NB4 (cell line): Measurements from ENCODE around the gene UBAC2.
"Not testable (repeated sequence)": the region's sequence is repeated elsewhere in the genome, so short reads cannot be mapped to it uniquely, and the experiment has no call there.

ENCODE experiments used
- DNase-seq: peaks from one replicate; pipeline ENCODE4 v3.0.0; 2010; ENCODE audit warnings: low read depth
- H3K4me3 ChIP-seq: one replicate; pipeline ENCODE4 v1.5.1; 2011; ENCODE audit warnings: mild to moderate bottlenecking, low read depth, low read length, moderate library complexity
- MYC ChIP-seq: IDR thresholded peaks from 2 replicates; pipeline ENCODE4 v1.6.1; 2011; ENCODE audit warnings: low read depth, low read length
- POLR2A ChIP-seq: IDR thresholded peaks from 2 replicates; pipeline ENCODE4 v1.6.1; 2011; ENCODE audit warnings: mild to moderate bottlenecking; ENCODE audit not compliant: insufficient read length; ENCODE audit errors: extremely low read depth
- TF ChIP-seq, protein P1 (sequence below): IDR thresholded peaks from 2 replicates; pipeline ENCODE4 v1.6.1; 2011; ENCODE audit warnings: low read depth, low read length
- TF ChIP-seq, protein P2 (sequence below): IDR thresholded peaks from one replicate; pipeline ENCODE4 v1.5.1; 2012; ENCODE audit warnings: low read depth, low read length

Gene UBAC2

DNA sequence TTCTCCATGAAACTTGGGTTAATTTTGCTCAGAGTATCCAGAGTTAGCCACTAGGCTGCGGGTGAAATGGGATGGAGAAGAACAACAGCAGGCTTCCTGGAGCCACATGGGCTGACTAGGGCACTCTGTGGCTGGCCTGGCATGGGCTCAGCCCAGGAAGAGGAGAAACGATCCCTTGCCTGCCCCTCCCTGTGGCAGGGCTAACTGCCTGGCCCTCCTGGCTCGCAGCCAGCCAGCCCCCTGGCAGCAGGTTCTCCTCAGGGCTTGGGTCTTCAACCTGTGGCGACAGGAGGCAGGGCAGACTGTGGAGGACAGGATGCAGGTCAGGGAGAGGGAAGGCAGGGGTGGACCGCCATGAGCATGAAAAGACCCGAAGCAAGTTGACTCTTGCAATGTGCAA is 185.3 kb downstream of the UBAC2 start:
- DNase-seq: no peak

DNA sequence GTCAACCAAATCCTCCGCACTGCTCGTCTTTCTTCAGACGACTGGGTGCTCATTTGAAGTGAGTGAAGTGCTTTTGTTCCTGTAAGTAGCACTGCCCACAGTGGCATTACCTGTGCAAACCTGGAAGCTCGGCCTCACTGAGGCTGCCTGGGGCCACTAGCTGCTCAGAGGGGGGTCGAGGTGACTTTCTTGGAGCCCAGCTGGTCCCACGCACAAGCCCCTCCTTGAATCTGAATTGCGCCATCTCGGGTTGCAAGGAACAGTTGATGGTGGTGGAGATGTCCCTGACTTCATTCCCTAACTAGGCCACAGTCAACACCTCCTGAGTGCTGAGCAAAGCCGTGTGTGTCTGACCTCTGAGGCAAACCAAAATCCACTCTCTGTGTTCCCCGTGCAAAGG is 185.8 kb downstream of the UBAC2 start:
- TF ChIP-seq, protein P1, sequence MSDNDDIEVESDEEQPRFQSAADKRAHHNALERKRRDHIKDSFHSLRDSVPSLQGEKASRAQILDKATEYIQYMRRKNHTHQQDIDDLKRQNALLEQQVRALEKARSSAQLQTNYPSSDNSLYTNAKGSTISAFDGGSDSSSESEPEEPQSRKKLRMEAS: no peak
- TF ChIP-seq, protein P2, sequence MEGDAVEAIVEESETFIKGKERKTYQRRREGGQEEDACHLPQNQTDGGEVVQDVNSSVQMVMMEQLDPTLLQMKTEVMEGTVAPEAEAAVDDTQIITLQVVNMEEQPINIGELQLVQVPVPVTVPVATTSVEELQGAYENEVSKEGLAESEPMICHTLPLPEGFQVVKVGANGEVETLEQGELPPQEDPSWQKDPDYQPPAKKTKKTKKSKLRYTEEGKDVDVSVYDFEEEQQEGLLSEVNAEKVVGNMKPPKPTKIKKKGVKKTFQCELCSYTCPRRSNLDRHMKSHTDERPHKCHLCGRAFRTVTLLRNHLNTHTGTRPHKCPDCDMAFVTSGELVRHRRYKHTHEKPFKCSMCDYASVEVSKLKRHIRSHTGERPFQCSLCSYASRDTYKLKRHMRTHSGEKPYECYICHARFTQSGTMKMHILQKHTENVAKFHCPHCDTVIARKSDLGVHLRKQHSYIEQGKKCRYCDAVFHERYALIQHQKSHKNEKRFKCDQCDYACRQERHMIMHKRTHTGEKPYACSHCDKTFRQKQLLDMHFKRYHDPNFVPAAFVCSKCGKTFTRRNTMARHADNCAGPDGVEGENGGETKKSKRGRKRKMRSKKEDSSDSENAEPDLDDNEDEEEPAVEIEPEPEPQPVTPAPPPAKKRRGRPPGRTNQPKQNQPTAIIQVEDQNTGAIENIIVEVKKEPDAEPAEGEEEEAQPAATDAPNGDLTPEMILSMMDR: no peak
- TF ChIP-seq MYC (no peak), POLR2A (no peak)
- H3K4me3 ChIP-seq: no peak overlapping the region
- DNase-seq: no peak

More for the DNA sequence above, 185.3 kb downstream of the UBAC2 start:
- no peak for TF ChIP-seq POLR2A
- TF ChIP-seq MYC: no peak
- TF ChIP-seq, protein P2: no peak
- TF ChIP-seq, protein P1: no peak
- no peak overlapping the region for H3K4me3 ChIP-seq

DNA sequence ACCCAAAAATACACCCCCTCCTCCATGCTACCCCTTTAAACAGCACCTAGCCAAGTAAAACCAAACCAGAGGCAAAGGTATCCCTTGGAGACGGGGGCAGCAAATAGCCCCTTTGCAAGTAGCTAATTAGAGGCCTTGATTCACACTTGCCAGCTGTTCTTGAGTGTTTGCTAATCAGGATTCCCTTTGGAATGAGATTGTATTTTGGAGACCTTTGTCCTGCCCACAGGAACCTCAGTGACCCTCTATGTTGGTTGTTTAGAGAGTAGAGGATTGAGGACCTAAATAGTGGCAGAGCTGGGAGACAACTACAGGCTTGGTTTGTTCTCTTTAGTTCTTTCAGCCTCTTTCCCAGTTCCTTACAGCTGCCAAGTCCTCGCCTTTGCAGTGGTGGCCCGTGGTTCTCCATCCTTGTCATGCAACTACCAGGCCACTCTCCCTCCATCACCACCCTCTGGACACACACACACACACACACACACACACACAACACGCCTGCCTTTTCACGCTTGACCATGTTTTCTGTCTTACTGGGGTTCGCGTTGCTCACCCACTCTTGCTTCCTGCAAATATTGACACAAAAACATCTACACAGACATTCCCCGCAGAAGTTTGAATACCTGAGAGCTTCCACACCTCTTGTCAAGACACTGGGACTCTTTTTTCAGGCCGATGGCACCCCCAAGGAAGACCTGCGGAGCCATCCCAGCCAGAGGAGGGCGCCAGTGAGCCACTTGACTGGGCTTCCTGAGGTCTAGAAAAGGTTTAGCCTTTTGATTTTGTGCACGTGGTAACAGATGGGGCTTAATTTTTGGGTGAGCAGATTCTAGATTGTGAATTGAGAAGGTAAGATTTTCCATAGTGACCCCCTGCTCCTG is 186.5 kb downstream of the UBAC2 start:
- TF ChIP-seq MYC (no peak), POLR2A (no peak)
- TF ChIP-seq, protein P1: no peak
- TF ChIP-seq, protein P2: peak; percentile 73
- peak; percentile 56 for DNase-seq
- no peak overlapping the region for H3K4me3 ChIP-seq

DNA sequence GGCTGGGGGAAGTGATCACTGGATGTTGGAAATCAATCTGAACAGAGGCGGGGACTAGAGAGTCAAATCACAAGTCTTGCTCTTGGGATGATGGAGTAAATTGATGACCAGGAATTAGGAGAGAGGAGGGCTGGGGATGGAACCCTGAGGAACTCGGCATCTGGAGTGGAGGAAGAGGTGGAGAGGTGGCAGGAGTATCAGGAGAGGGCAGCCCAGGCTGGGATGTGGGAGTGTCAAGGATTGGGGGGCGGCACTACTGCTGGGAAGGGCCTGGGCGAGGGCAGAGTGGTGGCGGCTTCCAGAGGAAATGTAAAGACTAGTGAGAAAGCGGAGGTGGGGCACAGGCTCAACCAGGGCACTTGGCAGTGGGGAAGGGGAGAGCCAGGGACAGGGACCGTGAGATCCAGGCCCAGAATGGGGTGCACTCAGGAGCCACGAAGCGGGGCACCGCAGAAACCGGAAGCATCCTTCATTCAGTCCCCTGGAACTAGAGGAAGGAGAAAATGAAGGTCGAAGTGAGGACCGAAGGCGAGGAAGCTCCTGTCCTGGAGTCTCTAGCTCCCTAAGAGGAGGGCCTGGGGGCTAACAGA is 187.8 kb downstream of the UBAC2 start:
- no peak overlapping the region for H3K4me3 ChIP-seq
- TF ChIP-seq, protein P1: no peak
- TF ChIP-seq MYC: no peak
- TF ChIP-seq POLR2A: no peak
- TF ChIP-seq, protein P2: no peak
- no peak for DNase-seq

DNA sequence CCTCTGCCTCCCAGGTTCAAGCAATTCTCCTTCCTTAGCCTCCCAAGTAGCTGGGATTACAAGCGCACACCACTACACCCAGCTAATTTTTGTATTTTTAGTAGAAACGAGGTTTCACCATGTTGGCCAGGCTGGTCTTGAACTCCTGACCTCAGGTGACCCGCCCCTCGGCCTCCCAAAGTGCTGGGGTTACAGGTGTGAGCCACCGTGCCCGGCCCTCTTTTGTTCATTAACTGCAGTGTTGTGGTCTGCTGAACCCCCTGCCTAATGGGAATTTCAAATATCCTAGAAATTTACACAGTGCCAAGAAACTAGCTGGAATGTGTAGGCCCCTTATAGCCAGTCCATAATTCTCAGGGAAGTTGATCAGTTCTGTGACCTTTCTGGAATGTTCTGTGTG is 188.4 kb downstream of the UBAC2 start:
- not testable (repeated sequence) for H3K4me3 ChIP-seq, DNase-seq

DNA sequence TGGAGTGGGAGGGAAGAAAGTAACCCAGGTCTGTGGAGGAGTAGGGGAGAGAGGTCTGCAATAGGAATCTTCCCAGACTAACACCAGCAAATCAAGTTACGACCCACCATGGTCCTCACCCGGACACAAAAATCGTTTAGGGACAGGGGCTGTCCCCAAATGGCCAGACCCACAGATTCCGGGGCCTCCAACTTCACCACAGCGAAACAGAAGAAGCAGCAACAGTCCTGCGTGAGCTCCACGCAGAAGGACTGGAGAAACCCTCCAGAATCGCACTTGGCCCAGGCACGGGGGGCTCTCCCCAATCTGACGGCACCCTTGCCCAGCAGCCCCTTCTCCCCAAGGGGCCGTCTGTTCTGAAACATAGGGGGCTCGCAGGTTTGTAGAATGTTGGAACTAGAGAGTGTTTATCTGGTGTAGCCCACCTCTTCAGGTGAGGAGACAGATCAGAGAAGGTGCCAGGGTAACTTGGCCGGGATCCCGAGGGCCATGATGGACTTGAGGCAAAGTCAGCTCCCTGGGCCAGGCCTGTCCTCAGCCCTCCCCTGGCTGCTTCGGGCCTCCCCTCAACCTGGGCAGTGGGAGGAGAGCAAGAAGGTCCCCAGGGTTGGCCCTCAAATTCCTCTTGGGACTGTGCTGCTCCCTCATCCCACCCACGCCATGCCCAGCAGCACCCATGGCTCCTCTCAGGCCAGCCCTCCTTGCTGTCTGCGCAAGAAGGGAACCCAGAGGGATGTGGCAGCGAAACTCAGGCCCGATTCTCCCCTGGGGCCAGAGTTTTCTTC is 189.1 kb downstream of the UBAC2 start:
- no peak overlapping the region for H3K4me3 ChIP-seq
- no peak for DNase-seq

More for the DNA sequence above, 189.1 kb downstream of the UBAC2 start:
- TF ChIP-seq, protein P2: no peak
- TF ChIP-seq MYC (no peak), POLR2A (no peak)
- TF ChIP-seq, protein P1: no peak
